GM23248 (cell line): ENCODE results near the gene UNC13B. TPM values are rescaled to one million over a fixed set of nuclear protein-coding genes. Genes with fewer than 3 reads are reported as not detected.

Experiments
- DNase-seq: peaks from one replicate; pipeline ENCODE4 v3.0.0-alpha.2; 2015
- H2AFZ ChIP-seq: fragments of 200-600 bp; sonication (generic); 2 replicates; pipeline ENCODE4 v1.6.1; 2016; ENCODE audit warnings: antibody characterized with exemption
- H3F3A ChIP-seq: fragments of 200-600 bp; sonication (generic); 2 replicates; pipeline ENCODE4 v1.6.1; 2016; ENCODE audit warnings: mild to moderate bottlenecking, antibody characterized with exemption, mixed run types; ENCODE audit not compliant: insufficient read depth
- H3K27ac ChIP-seq: fragments of 200-600 bp; sonication (generic); 2 replicates; pipeline ENCODE4 v1.5.1; 2016; ENCODE audit warnings: mild to moderate bottlenecking
- H3K27me3 ChIP-seq: fragments of 200-600 bp; sonication (generic); replicated peaks from 2 replicates; pipeline ENCODE4 v1.6.1; 2016; ENCODE audit warnings: mild to moderate bottlenecking; ENCODE audit not compliant: insufficient read depth
- H3K36me3 ChIP-seq: fragments of 200-600 bp; sonication (generic); 2 replicates; pipeline ENCODE4 v1.6.1; 2016; ENCODE audit warnings: low read depth, mild to moderate bottlenecking
- H3K4me1 ChIP-seq: fragments of 200-600 bp; sonication (generic); 2 replicates; pipeline ENCODE4 v1.6.1; 2016; ENCODE audit warnings: mild to moderate bottlenecking; ENCODE audit not compliant: insufficient read depth
- H3K4me2 ChIP-seq: fragments of 200-600 bp; sonication (generic); one replicate; pipeline ENCODE4 v1.6.1; 2016; ENCODE audit warnings: mild to moderate bottlenecking; ENCODE audit not compliant: unreplicated experiment
- H3K4me3 ChIP-seq: fragments of 200-600 bp; sonication (generic); 2 replicates; pipeline ENCODE4 v1.5.1; 2016; ENCODE audit warnings: mild to moderate bottlenecking
- H3K79me2 ChIP-seq: fragments of 200-600 bp; sonication (generic); 2 replicates; pipeline ENCODE4 v1.6.1; 2016; ENCODE audit warnings: mild to moderate bottlenecking; ENCODE audit not compliant: insufficient read depth
- H3K9ac ChIP-seq: fragments of 200-600 bp; sonication (generic); 2 replicates; pipeline ENCODE4 v1.6.1; 2016; ENCODE audit warnings: mild to moderate bottlenecking
- H3K9me2 ChIP-seq: fragments of 200-600 bp; sonication (generic); 2 replicates; pipeline ENCODE4 v1.6.1; 2016; ENCODE audit warnings: mixed run types, mild to moderate bottlenecking, moderate library complexity; ENCODE audit not compliant: insufficient read depth
- H3K9me3 ChIP-seq: fragments of 200-600 bp; sonication (generic); one replicate; pipeline ENCODE4 v1.6.1; 2017; ENCODE audit warnings: low read depth
- H4K20me1 ChIP-seq: fragments of 200-600 bp; sonication (generic); 2 replicates; pipeline ENCODE4 v1.6.0; 2016; ENCODE audit not compliant: insufficient read depth
- EZH2 ChIP-seq: fragments of 200-600 bp; sonication (generic); IDR thresholded peaks from 2 replicates; pipeline ENCODE4 v1.6.1; 2018; ENCODE audit warnings: antibody characterized with exemption, mild to moderate bottlenecking; ENCODE audit not compliant: insufficient read depth, poor library complexity, severe bottlenecking
- EZH2phosphoT487 ChIP-seq: fragments of 200-600 bp; sonication (generic); IDR thresholded peaks from 2 replicates; pipeline ENCODE4 v1.6.1; 2018; ENCODE audit warnings: antibody characterized with exemption, moderate library complexity, mild to moderate bottlenecking, low read depth; ENCODE audit not compliant: insufficient read depth
- WGBS, 2 experiments: methylation state at CpG; one replicate each; pipeline ENCODE4 v1.1.6; 2015 to 2017; ENCODE audit warnings: low lambda C conversion rate in 2 of 2, low coverage in 1 of 2; ENCODE audit errors: missing lambda C conversion rate in 2 of 2; 5-methylcytosine and 5-hydroxymethylcytosine counted together
- in situ Hi-C: fragments of 300-500 bp; cut with MboI; formaldehyde crosslinking; loops from 2 replicates; pipeline ENCODE4 v1.15.0; 2020
- polyA plus RNA-seq: library from polyadenylated mRNA; unstranded; fragments of >200 nt; fragmentation: Nextera tagmentation; extraction: Ambion mirVana; gene quantifications from 2 replicates; pipeline ENCODE4 v1.2.1, GENCODE V29; 2016
- total RNA-seq: library from RNA; depleted of rRNA; stranded (reverse); fragments of >200 nt; shearing (Covaris generic); gene quantifications from 2 replicates; pipeline ENCODE4 v1.2.3, GENCODE V29; 2014

UNC13B gene
- total and polyA plus RNA-seq, 2 experiments from 2014 or later: 5.5 to 15.3 TPM

- TF ChIP-seq EZH2 (no peak), EZH2phosphoT487 (no peak)
- H3K9ac ChIP-seq: no peak overlapping the region
Observed at GRCh38 chr9:35168963-35169362, 7.2 kb downstream of the UNC13B start.

GRCh38 chr9:35172878-35173277, 11.1 kb downstream of the UNC13B start:
- TF ChIP-seq EZH2: no peak
- TF ChIP-seq EZH2phosphoT487: no peak
- Histone ChIP-seq H3F3A (no peaks in the 10 kb centered on the region), H3K4me2 (no peak overlapping the region), H3K27me3 (no peaks in the 10 kb centered on the region), H3K9ac (no peak overlapping the region), H2AFZ (no peak overlapping the region), H3K27ac (no peak overlapping the region), H4K20me1 (no peaks in the 10 kb centered on the region), H3K9me3 (no peaks in the 10 kb centered on the region), H3K4me3 (no peak overlapping the region), H3K36me3 (no peaks in the 10 kb centered on the region), H3K79me2 (no peaks in the 10 kb centered on the region), H3K9me2 (no peaks in the 10 kb centered on the region), H3K4me1 (no peaks in the 10 kb centered on the region)
- no peak for DNase-seq
- 92 to 95% methylated on average over 2 of the region's 2 CpGs for WGBS, 2 experiments
- in situ Hi-C loops: no loop called here

More at GRCh38 chr9:35168963-35169362, 7.2 kb downstream of the UNC13B start:
- no peaks in the 10 kb centered on the region for H3K9me3 ChIP-seq
- H3K4me1 ChIP-seq: no peaks in the 10 kb centered on the region
- no peaks in the 10 kb centered on the region; the same call in 1 of the 2 replicates for H4K20me1 ChIP-seq
- no peaks in the 10 kb centered on the region for H3K9me2 ChIP-seq
- in situ Hi-C loops: no loop called here
- H3K36me3 ChIP-seq: no peaks in the 10 kb centered on the region
- 88 to 89% methylated on average over 6 of the region's 6 CpGs for WGBS, 2 experiments
- H3K27me3 ChIP-seq: no peaks in the 10 kb centered on the region
- H3K79me2 ChIP-seq: no peaks in the 10 kb centered on the region
- no peak for DNase-seq
- 0 out of 2 replicates have a peak, but pooled peaks cover 4% of the 10 kb centered on the region for H3F3A ChIP-seq
- no peak overlapping the region for H2AFZ ChIP-seq
- H3K4me3 ChIP-seq: no peak overlapping the region
- H3K4me2 ChIP-seq: no peak overlapping the region
- no peak overlapping the region for H3K27ac ChIP-seq

- H2AFZ ChIP-seq: no peak overlapping the region
- H3K4me2 ChIP-seq: no peak overlapping the region
- H3K27ac ChIP-seq: no peak overlapping the region
- in situ Hi-C loops: no loop called here
- no peaks in the 10 kb centered on the region for H3K9me2 ChIP-seq
- no peak for DNase-seq
- TF ChIP-seq EZH2 (no peak), EZH2phosphoT487 (no peak)
- no peak overlapping the region for H3K9ac ChIP-seq
- H4K20me1 ChIP-seq: no peaks in the 10 kb centered on the region
- no peaks in the 10 kb centered on the region for H3K9me3 ChIP-seq
- H3K4me3 ChIP-seq: no peak overlapping the region
- no peaks in the 10 kb centered on the region for H3K36me3 ChIP-seq
- H3F3A ChIP-seq: no peaks in the 10 kb centered on the region
- H3K4me1 ChIP-seq: no peaks in the 10 kb centered on the region
- H3K79me2 ChIP-seq: no peaks in the 10 kb centered on the region
- H3K27me3 ChIP-seq: no peaks in the 10 kb centered on the region
Observed at GRCh38 chr9:35177520-35177919, 15.7 kb downstream of the UNC13B start.

- no peak for DNase-seq
- H4K20me1 ChIP-seq: no peaks in the 10 kb centered on the region
- H3K9me2 ChIP-seq: no peaks in the 10 kb centered on the region
- 73 to 79% methylated on average over 4 of the region's 4 CpGs for WGBS, 2 experiments
- H3K4me1 ChIP-seq: no peaks in the 10 kb centered on the region
- no peak overlapping the region for H3K4me3 ChIP-seq
- H3K27ac ChIP-seq: no peak overlapping the region
- H3K27me3 ChIP-seq: no peaks in the 10 kb centered on the region
- H3K9ac ChIP-seq: no peak overlapping the region
- H3K79me2 ChIP-seq: no peaks in the 10 kb centered on the region
- in situ Hi-C loops: no loop called here
- no peak overlapping the region for H2AFZ ChIP-seq
- H3F3A ChIP-seq: no peaks in the 10 kb centered on the region
- TF ChIP-seq EZH2 (no peak), EZH2phosphoT487 (no peak)
- H3K4me2 ChIP-seq: no peak overlapping the region
- H3K9me3 ChIP-seq: no peaks in the 10 kb centered on the region
- H3K36me3 ChIP-seq: no peaks in the 10 kb centered on the region
Observed at GRCh38 chr9:35179347-35180280, 17.8 kb downstream of the UNC13B start.
